ENCODE data around the gene VAV1. TPM values are rescaled to one million over a fixed set of nuclear protein-coding genes. Genes with fewer than 3 reads are reported as not detected.

The VAV1 gene
- total and polyA plus RNA-seq, 4 donors, result 0.60 to 13.3 (median 4.1) TPM

GRCh38 chr19:6861683-6862286 is 89.3 kb downstream of the VAV1 start:
- Histone ChIP-seq H3K4me3 (ENCODE audit: low read depth in 1 of 3, low read length in 3 of 3) (no peak overlapping the region), H3K36me3 (ENCODE audit: control insufficient read depth in 4 of 4, insufficient read depth in 3 of 4, low read depth in 1 of 4, low read length in 3 of 4) (no peaks in the 10 kb centered on the region), H3K4me1 (ENCODE audit: control insufficient read depth in 4 of 4, insufficient read depth in 4 of 4, low read length in 3 of 4) (peaks cover 0 to 5% (median 0%) of the 10 kb centered on the region in 4 donors), H3K27ac (ENCODE audit: low read depth in 1 of 2, low read length in 2 of 2) (no peak overlapping the region), H3K27me3 (ENCODE audit: control insufficient read depth in 4 of 4, insufficient read depth in 4 of 4, low read length in 3 of 4) (no peaks in the 10 kb centered on the region), H3K9ac (ENCODE audit: low read depth in 1 of 2, low read length in 2 of 2) (no peak overlapping the region), H3K9me3 (ENCODE audit: control insufficient read depth in 4 of 4, low read length in 3 of 4) (no peaks in the 10 kb centered on the region)
- 81% methylated on average over 10 of the region's 10 CpGs for WGBS
- TF ChIP-seq JUND (IDR thresholded peaks at IDR 0.05), result no peak
- TF ChIP-seq EGR1 (IDR thresholded peaks at IDR 0.05; ENCODE audit: low read depth in 2 of 2), result no peak
- no peak for TF ChIP-seq GABPA (IDR thresholded peaks at IDR 0.05 in 1 of 2, conservative IDR thresholded peaks at IDR 0.05 in 1 of 2)
- no peak for TF ChIP-seq SP1 (IDR thresholded peaks at IDR 0.05)
- no peak for TF ChIP-seq REST (IDR thresholded peaks at IDR 0.05)
- TF ChIP-seq NR2F2 (IDR thresholded peaks at IDR 0.05), result no peak
- no peak for TF ChIP-seq HNF4G (IDR thresholded peaks at IDR 0.05)
- TF ChIP-seq FOXA1 (IDR thresholded peaks at IDR 0.05), result no peak
- no peak for TF ChIP-seq RXRA (IDR thresholded peaks at IDR 0.05)
- TF ChIP-seq ATF3 (IDR thresholded peaks at IDR 0.05), result no peak
- TF ChIP-seq HNF4A (conservative IDR thresholded peaks at IDR 0.05), result no peak
- TF ChIP-seq TAF1 (conservative IDR thresholded peaks at IDR 0.05), result no peak
- DNase-seq (ENCODE audit: low spot score), result no peak

- TF ChIP-seq ZBTB33 (IDR thresholded peaks at IDR 0.05) (no peak), REST (IDR thresholded peaks at IDR 0.05) (peak; percentile 18), CTCF (IDR thresholded peaks at IDR 0.05; ENCODE audit: low read depth, low read length, missing input control) (peak; percentile 92), RAD21 (IDR thresholded peaks at IDR 0.05) (peak; percentile 88)
- H3K9ac ChIP-seq (ENCODE audit: low read depth in 1 of 2, low read length in 2 of 2), result no peak overlapping the region
- H3K9me3 ChIP-seq (ENCODE audit: control insufficient read depth in 4 of 4, low read length in 3 of 4), result no peaks in the 10 kb centered on the region
- peak; percentile 80 for DNase-seq (ENCODE audit: low spot score)
- WGBS, result 3% methylated on average over 16 of the region's 16 CpGs
- peaks cover 0 to 5% (median 0%) of the 10 kb centered on the region in 4 donors for H3K4me1 ChIP-seq (ENCODE audit: control insufficient read depth in 4 of 4, insufficient read depth in 4 of 4, low read length in 3 of 4)
- H3K27me3 ChIP-seq (ENCODE audit: control insufficient read depth in 4 of 4, insufficient read depth in 4 of 4, low read length in 3 of 4), result no peaks in the 10 kb centered on the region
- peak overlapping the region in 1 of 3 donors; percentile 17 for H3K4me3 ChIP-seq (ENCODE audit: low read depth in 1 of 3, low read length in 3 of 3)
- no peak overlapping the region for H3K27ac ChIP-seq (ENCODE audit: low read depth in 1 of 2, low read length in 2 of 2)
- H3K36me3 ChIP-seq (ENCODE audit: control insufficient read depth in 4 of 4, insufficient read depth in 3 of 4, low read depth in 1 of 4, low read length in 3 of 4), result no peaks in the 10 kb centered on the region
Observed at GRCh38 chr19:6862673-6863078, 90.2 kb downstream of the VAV1 start.
